ENCODE results near the gene CFB. TPM values are rescaled to one million over a fixed set of nuclear protein-coding genes. Genes with fewer than 3 reads are reported as not detected.

CFB gene
- total and polyA plus RNA-seq, 2 of the 13 experiments (the other 11 are each of a cell fraction or from before 2014, with no cell fraction given), result 171 to 513 TPM

- TF ChIP-seq ATF2 (CRISPR knock-in tag; IDR thresholded peaks at IDR 0.05) (no peak), HCFC1 (IDR thresholded peaks at IDR 0.05; ENCODE audit: low read depth, low read length) (no peak), ZNF468 (CRISPR knock-in tag; IDR thresholded peaks at IDR 0.05) (no peak), MED13 (CRISPR knock-in tag; IDR thresholded peaks at IDR 0.05) (no peak), ATF5 (CRISPR knock-in tag; IDR thresholded peaks at IDR 0.05; ENCODE audit: low read depth) (no peak), SAP130 (CRISPR knock-in tag; IDR thresholded peaks at IDR 0.05; ENCODE audit: low read depth) (peak; percentile 40; the same call in 1 of the 2 replicates), ZSCAN9 (CRISPR knock-in tag; IDR thresholded peaks at IDR 0.05; ENCODE audit: borderline replicate concordance) (no peak), ZNF24 (IDR thresholded peaks at IDR 0.05) (no peak), ZNF746 (CRISPR knock-in tag; IDR thresholded peaks at IDR 0.05) (no peak), TMF1 (CRISPR knock-in tag; IDR thresholded peaks at IDR 0.05; ENCODE audit: low read depth) (no peak), AFF4 (CRISPR knock-in tag; IDR thresholded peaks at IDR 0.05) (no peak), ZNF629 (CRISPR knock-in tag; conservative IDR thresholded peaks at IDR 0.05) (0 out of 2 replicates have a peak, but pooled peaks have one; percentile 14), TFE3 (CRISPR knock-in tag; IDR thresholded peaks at IDR 0.05) (no peak), BRCA1 (CRISPR knock-in tag; IDR thresholded peaks at IDR 0.05) (no peak), ZBTB3 (CRISPR knock-in tag; IDR thresholded peaks at IDR 0.05; ENCODE audit: borderline replicate concordance, low read depth) (peak; percentile 74; the same call in 1 of the 2 replicates), ZNF12 (CRISPR knock-in tag; IDR thresholded peaks at IDR 0.05) (peak; percentile 88), HHEX (CRISPR knock-in tag; IDR thresholded peaks at IDR 0.05) (no peak), ZSCAN29 (CRISPR knock-in tag; conservative IDR thresholded peaks at IDR 0.05) (no peak; the same call in 1 of the 2 replicates), ZNF430 (CRISPR knock-in tag; IDR thresholded peaks at IDR 0.05) (no peak), ZNF263 (CRISPR knock-in tag; IDR thresholded peaks at IDR 0.05) (peak; percentile 80), MAFK (conservative IDR thresholded peaks at IDR 0.05 in 1 of 2, IDR thresholded peaks at IDR 0.05 in 1 of 2; ENCODE audit: low read length in 2 of 2) (peak in 1 of 2 experiments; percentile 1; a peak in 1 of 4 replicates), TRIM22 (IDR thresholded peaks at IDR 0.05) (no peak), ZBTB7B (CRISPR knock-in tag; IDR thresholded peaks at IDR 0.05) (0 out of 2 replicates have a peak, but pooled peaks have one; percentile 54), HOXA5 (CRISPR knock-in tag; IDR thresholded peaks at IDR 0.05) (0 out of 2 replicates have a peak, but pooled peaks have one; percentile 28)
These were observed 38.6 kb upstream of the CFB start (continued) for GRCh38 chr6:31907158-31907813.
